Stimulated activated CD4-positive, alpha-beta T cell treated with anti-CD3 and anti-CD28 coated beads, Interleukin-12 subunit alpha, Interleukin-12 subunit beta, amount 100 ng/mL, for 24 hours (primary cell): ENCODE results near the gene GPD1L.

ENCODE experiments used
- DNase-seq, 2 experiments: peaks; one replicate each; pipeline ENCODE4 v3.0.0-alpha.2; 2020; ENCODE audit warnings: low read depth in 2 of 2

GPD1L gene

GRCh38 chr3:32136703-32137102 lies 30.3 kb downstream of the GPD1L start:
- no peak for DNase-seq

GRCh38 chr3:32137870-32138269 lies 31.4 kb downstream of the GPD1L start:
- DNase-seq: no peak

- DNase-seq: no peak
These were observed 32.2 kb downstream of the GPD1L start for GRCh38 chr3:32138545-32139104.

- no peak for DNase-seq
These were observed 34.5 kb downstream of the GPD1L start for GRCh38 chr3:32140943-32141342.

GRCh38 chr3:32143849-32144757 lies 37.7 kb downstream of the GPD1L start:
- DNase-seq: peak in 1 of 2 experiments; percentile 11

- DNase-seq: no peak
These were observed 40.4 kb downstream of the GPD1L start for GRCh38 chr3:32146746-32147211.

GRCh38 chr3:32147509-32147908 lies 41.1 kb downstream of the GPD1L start:
- DNase-seq: no peak

GRCh38 chr3:32147933-32148332 lies 41.5 kb downstream of the GPD1L start:
- DNase-seq: no peak

GRCh38 chr3:32148351-32148750 lies 41.9 kb downstream of the GPD1L start:
- DNase-seq: no peak

GRCh38 chr3:32153414-32154204 lies 47.2 kb downstream of the GPD1L start:
- no peak for DNase-seq

- no peak for DNase-seq
These were observed 47.8 kb downstream of the GPD1L start for GRCh38 chr3:32154205-32154579.

GRCh38 chr3:32155117-32155516 lies 48.7 kb downstream of the GPD1L start:
- DNase-seq: no peak

- DNase-seq: no peak
These were observed 51.3 kb downstream of the GPD1L start for GRCh38 chr3:32157600-32158264.

GRCh38 chr3:32160706-32161214 lies 54.3 kb downstream of the GPD1L start:
- DNase-seq: no peak

- DNase-seq: no peak
These were observed 59.0 kb downstream of the GPD1L start for GRCh38 chr3:32165442-32165841.

GRCh38 chr3:32166654-32167053 lies 60.2 kb downstream of the GPD1L start:
- no peak for DNase-seq

GRCh38 chr3:32172420-32172819 lies 66.0 kb downstream of the GPD1L start:
- DNase-seq: no peak

GRCh38 chr3:32175607-32176197 lies 69.3 kb downstream of the GPD1L start:
- DNase-seq: peak in 1 of 2 experiments; percentile 48

GRCh38 chr3:32176989-32177701 lies 70.7 kb downstream of the GPD1L start:
- DNase-seq: peak; percentile 18 to 36

GRCh38 chr3:32177702-32178198 lies 71.3 kb downstream of the GPD1L start:
- peak in 1 of 2 experiments; percentile 46 for DNase-seq
